Chondrocyte (in vitro differentiated cells): ENCODE results near the gene OBP2B. TPM values are rescaled to one million over a fixed set of nuclear protein-coding genes. Genes with fewer than 3 reads are reported as not detected.
"Not testable (repeated sequence)": the region's sequence is repeated elsewhere in the genome, so short reads cannot be mapped to it uniquely, and the experiment has no call there.

Experiments used
- DNase-seq: peaks from one replicate; pipeline ENCODE4 v3.0.0; 2021; ENCODE audit warnings: mixed read lengths, low spot score
- H3K27ac Mint-ChIP-seq: one replicate; pipeline ENCODE4 v1.8.0; 2021; ENCODE audit warnings: mild to moderate bottlenecking, moderate library complexity, mixed read lengths; ENCODE audit not compliant: unreplicated experiment
- H3K27me3 Mint-ChIP-seq: 2 replicates; pipeline ENCODE4 v1.8.0; 2021; ENCODE audit warnings: low read depth, mixed read lengths
- H3K36me3 Mint-ChIP-seq: 2 replicates; pipeline ENCODE4 v1.8.0; 2021; ENCODE audit warnings: low read depth, mixed read lengths
- H3K4me1 Mint-ChIP-seq: 2 replicates; pipeline ENCODE4 v1.8.0; 2021; ENCODE audit warnings: low read depth, mild to moderate bottlenecking, mixed read lengths
- H3K4me3 Mint-ChIP-seq: one replicate; pipeline ENCODE4 v1.8.0; 2021; ENCODE audit warnings: mild to moderate bottlenecking, moderate library complexity, mixed read lengths; ENCODE audit not compliant: unreplicated experiment
- H3K9me3 Mint-ChIP-seq: 2 replicates; pipeline ENCODE4 v1.8.0; 2021; ENCODE audit warnings: low read depth, mixed read lengths
- long read RNA-seq: library from polyadenylated mRNA; stranded (forward); transcript quantifications from one replicate; pipeline ENCODE4 v2.0.0, GENCODE V29; 2021
- total RNA-seq: library from RNA; stranded (reverse); gene quantifications from 3 replicates; pipeline ENCODE4 v1.2.1, GENCODE V29; 2021
- TF ChIP-seq, protein P1 (sequence below): fragments of 200-600 bp; sonication (generic); IDR thresholded peaks from 2 replicates; pipeline ENCODE4 v1.5.0; 2021; ENCODE audit warnings: antibody characterized with exemption, mild to moderate bottlenecking, moderate library complexity

Gene OBP2B, protein sequence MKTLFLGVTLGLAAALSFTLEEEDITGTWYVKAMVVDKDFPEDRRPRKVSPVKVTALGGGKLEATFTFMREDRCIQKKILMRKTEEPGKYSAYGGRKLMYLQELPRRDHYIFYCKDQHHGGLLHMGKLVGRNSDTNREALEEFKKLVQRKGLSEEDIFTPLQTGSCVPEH
- not detected in 3 replicates for total RNA-seq
- long read RNA-seq, result 0 reads

DNA sequence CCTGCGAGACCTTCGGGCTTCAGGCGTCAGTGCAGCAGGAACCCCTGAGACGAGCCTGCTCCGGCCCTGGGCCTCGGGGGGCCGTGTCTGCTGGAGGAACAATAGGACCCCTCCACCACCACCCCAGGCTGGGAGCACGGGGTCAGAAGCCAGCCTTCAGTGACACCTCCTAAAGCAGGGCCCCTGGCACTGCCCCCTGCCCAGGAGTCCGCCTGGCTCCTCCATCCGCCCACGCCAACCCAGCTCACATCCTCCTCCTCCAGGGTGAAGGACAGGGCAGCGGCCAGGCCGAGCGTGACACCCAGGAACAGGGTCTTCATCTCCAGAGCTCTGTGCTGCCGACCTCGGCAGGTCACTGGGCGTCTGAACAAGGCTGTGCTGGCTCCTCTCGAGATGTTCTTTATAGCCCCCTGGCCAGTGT, at the start of gene OBP2B:
OBP2B (minus strand) TSS at position 371 of the 421 bp plus-strand sequence; CDS start at position 320, 51 bp downstream.
- DNase-seq, H3K4me1 Mint-ChIP-seq, H3K36me3 Mint-ChIP-seq, H3K4me3 Mint-ChIP-seq, H3K9me3 Mint-ChIP-seq, H3K27ac Mint-ChIP-seq: not testable (repeated sequence)
- H3K27me3 Mint-ChIP-seq, result peaks cover 39% of the 10 kb centered on the region

DNA sequence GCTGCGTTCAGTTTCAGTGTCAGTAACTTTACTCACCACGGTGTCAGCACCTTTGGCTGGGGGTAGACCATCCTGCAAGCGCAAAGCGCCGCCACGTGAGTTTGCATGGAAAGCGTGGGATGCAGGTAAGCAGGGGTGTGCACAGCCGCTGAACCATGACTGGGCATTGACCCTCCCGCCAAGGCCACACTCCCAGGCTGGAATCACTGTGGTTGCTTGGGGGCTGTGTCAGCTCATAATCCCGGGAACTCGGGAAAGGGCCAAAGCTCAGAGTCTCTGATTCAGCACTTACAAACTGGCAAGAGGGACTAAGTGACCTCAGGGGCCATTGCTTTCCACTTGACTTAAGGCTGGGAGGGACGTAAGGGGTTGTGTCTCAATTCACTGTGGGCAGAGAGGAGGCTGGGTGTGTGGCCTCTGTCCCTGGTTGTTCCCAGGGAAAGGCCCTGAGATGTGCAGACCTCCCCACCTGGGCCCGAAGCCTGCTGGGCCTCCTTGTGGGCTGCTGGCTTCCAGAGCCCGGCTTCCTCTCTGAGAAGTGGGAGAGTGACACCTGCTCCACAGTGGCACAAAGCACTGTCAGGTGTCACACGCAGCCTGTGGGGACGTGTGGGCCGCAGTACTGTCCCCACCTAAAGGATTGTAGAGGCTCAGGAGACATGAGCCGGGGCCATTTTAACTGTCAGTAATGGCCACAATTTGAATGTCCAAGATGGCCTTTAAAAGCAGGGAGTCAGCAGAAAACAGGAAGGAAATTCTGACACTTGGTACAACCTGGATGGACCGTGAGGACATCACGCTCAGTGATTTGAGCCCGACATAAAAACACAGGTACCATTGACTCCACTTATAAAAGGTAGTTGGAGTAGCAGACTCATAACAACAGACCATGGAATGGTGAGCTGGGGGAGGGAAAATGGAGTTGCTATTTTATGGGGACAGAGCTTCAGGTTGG, 49.3 kb upstream of the OBP2B start:
- H3K27ac Mint-ChIP-seq, result no peak overlapping the region
- H3K9me3 Mint-ChIP-seq, result peaks cover 2% of the 10 kb centered on the region
- no peaks in the 10 kb centered on the region for H3K36me3 Mint-ChIP-seq

DNA sequence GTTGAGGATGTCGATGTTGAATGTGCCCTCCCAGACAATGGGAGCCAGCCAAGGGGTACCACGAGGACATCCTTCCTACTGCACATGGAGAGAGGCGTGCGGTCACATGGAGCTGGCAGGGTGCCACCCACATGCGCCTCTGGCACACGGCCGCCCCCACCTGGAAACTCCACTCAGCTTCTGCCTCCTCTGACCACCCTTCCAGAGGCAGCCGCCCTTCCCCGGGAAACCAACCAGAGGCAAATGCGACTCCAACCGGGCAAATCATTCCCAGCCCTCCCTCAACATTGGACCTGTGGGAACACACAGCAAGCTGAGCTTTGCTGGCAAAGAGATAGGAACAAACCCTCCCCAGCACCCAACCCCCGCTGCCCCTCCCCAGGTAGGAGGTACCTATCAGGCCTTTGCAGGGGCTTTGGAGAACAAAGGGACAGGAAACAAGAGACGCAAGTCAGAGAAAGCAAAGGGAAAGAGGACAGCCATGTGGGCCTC, 48.5 kb upstream of the OBP2B start:
- peaks cover 23% of the 10 kb centered on the region for H3K27me3 Mint-ChIP-seq
- H3K4me3 Mint-ChIP-seq, result no peak overlapping the region
- H3K36me3 Mint-ChIP-seq, result peaks cover 1% of the 10 kb centered on the region
- TF ChIP-seq, protein P1, sequence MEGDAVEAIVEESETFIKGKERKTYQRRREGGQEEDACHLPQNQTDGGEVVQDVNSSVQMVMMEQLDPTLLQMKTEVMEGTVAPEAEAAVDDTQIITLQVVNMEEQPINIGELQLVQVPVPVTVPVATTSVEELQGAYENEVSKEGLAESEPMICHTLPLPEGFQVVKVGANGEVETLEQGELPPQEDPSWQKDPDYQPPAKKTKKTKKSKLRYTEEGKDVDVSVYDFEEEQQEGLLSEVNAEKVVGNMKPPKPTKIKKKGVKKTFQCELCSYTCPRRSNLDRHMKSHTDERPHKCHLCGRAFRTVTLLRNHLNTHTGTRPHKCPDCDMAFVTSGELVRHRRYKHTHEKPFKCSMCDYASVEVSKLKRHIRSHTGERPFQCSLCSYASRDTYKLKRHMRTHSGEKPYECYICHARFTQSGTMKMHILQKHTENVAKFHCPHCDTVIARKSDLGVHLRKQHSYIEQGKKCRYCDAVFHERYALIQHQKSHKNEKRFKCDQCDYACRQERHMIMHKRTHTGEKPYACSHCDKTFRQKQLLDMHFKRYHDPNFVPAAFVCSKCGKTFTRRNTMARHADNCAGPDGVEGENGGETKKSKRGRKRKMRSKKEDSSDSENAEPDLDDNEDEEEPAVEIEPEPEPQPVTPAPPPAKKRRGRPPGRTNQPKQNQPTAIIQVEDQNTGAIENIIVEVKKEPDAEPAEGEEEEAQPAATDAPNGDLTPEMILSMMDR, result no peak
- H3K27ac Mint-ChIP-seq, result no peak overlapping the region
- no peak for DNase-seq
- H3K4me1 Mint-ChIP-seq, result no peaks in the 10 kb centered on the region
- peaks cover 2% of the 10 kb centered on the region for H3K9me3 Mint-ChIP-seq

More for the DNA sequence above, 49.3 kb upstream of the OBP2B start:
- H3K4me1 Mint-ChIP-seq, result no peaks in the 10 kb centered on the region
- TF ChIP-seq, protein P1, result no peak
- no peak for DNase-seq
- peaks cover 16% of the 10 kb centered on the region for H3K27me3 Mint-ChIP-seq
- no peak overlapping the region for H3K4me3 Mint-ChIP-seq

DNA sequence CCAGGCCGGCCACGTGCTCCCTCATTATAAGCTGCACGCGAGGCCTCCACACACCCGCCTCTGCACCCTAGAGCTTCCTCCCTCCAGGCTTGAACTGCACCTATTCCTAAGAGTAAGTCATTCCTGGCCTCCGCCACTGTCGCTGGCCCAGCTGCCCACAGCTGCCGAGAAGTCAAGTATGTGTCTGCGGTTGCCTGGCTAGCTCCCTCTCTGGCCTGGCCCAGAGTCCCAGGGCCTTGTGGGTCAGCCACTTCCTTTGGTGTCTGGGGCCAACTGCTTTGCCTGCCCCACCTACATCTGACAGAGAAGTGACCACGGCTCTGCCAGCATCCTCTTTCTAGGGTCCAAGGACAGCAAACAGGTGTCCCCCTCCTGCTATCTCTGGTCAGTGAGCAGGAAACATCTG, 47.6 kb upstream of the OBP2B start:
- H3K9me3 Mint-ChIP-seq, result peaks cover 2% of the 10 kb centered on the region
- DNase-seq, result no peak
- peaks cover 1% of the 10 kb centered on the region for H3K36me3 Mint-ChIP-seq
- TF ChIP-seq, protein P1, result no peak
- no peak overlapping the region for H3K4me3 Mint-ChIP-seq
- H3K27ac Mint-ChIP-seq, result no peak overlapping the region
- H3K27me3 Mint-ChIP-seq, result peaks cover 20% of the 10 kb centered on the region
- H3K4me1 Mint-ChIP-seq, result no peaks in the 10 kb centered on the region

DNA sequence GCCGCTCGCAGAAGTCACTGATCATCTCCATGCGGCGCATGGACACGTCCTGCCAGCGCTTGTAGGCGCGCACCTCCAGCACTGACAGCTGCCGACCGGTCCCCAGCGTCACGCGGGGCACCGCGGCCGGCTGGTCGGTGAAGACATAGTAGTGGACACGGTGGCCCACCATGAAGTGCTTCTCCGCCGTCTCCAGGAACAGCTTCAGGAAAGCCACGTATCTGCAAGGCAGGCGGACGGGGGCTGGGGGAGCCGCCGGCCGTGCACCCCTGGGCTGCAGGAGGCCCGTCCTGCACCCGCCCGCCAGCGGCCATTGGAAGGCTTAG, 47.0 kb upstream of the OBP2B start:
- Mint-ChIP-seq H3K27ac (no peak overlapping the region), H3K27me3 (peaks cover 22% of the 10 kb centered on the region)
- TF ChIP-seq, protein P1, result no peak

More for the DNA sequence above, 47.0 kb upstream of the OBP2B start:
- Mint-ChIP-seq H3K9me3 (peaks cover 2% of the 10 kb centered on the region), H3K36me3 (peaks cover 1% of the 10 kb centered on the region), H3K4me1 (no peaks in the 10 kb centered on the region), H3K4me3 (no peak overlapping the region)
- DNase-seq, result no peak
